ENCODE data around the gene TXNDC11. TPM values are rescaled to one million over a fixed set of nuclear protein-coding genes. Genes with fewer than 3 reads are reported as not detected.

Gene TXNDC11
- total and polyA plus RNA-seq, 2 experiments from 2014 or later, result 24.5 to 25.9 TPM

DNA sequence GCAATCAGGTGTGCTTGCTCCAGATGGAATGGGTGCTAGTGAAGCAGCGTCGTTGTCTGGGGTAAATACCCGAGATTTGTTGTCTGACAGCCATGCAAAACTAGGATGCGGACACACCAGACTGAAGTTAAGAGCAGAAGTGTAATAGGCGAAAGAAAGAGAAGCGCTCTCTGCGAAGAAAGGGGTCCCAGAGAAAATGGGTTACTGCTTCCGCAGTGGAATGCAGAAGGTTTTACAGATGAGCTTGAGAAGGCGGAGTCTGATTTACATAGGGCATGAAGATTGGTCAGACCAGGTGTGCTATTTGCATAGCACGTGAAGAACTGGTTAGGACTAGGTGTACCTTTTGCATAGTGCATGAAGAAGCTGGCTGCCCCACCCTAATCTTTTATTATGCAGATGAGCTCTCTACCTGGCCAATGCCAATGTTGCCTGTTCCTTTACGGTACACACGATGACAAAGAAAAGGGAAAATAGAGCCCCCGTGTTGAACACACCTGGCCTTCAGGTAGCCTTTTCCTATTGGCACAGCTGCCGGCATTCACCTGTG is 106.4 kb downstream of the TXNDC11 start:
- H3K9me3 ChIP-seq (ENCODE audit: low read depth), result no peaks in the 10 kb centered on the region
- no peak for DNase-seq
- no peaks in the 10 kb centered on the region for H3K27me3 ChIP-seq (replicated peaks; ENCODE audit: insufficient read depth)
- no peak overlapping the region for H3K4me2 ChIP-seq (ENCODE audit: unreplicated experiment)
- H3K4me3 ChIP-seq, result no peak overlapping the region
- no peaks in the 10 kb centered on the region for H3K36me3 ChIP-seq (ENCODE audit: low read depth)
- 72% methylated on average over 14 of the region's 14 CpGs for WGBS, 2 experiments (ENCODE audit: low coverage in 1 of 2, low lambda C conversion rate in 2 of 2, missing lambda C conversion rate in 2 of 2)
- no peaks in the 10 kb centered on the region for H4K20me1 ChIP-seq (ENCODE audit: insufficient read depth)
- H3K79me2 ChIP-seq (ENCODE audit: insufficient read depth), result no peaks in the 10 kb centered on the region
- no peak for TF ChIP-seq EZH2phosphoT487 (IDR thresholded peaks at IDR 0.05; ENCODE audit: insufficient read depth, low read depth)
- no peak for TF ChIP-seq EZH2 (IDR thresholded peaks at IDR 0.05; ENCODE audit: insufficient read depth, poor library complexity, severe bottlenecking)
- H2AFZ ChIP-seq, result no peak overlapping the region
- no peak overlapping the region for H3K9ac ChIP-seq
- H3K9me2 ChIP-seq (ENCODE audit: insufficient read depth), result no peaks in the 10 kb centered on the region
- H3F3A ChIP-seq (ENCODE audit: insufficient read depth), result peaks cover 14% of the 10 kb centered on the region
- peaks cover 37% of the 10 kb centered on the region for H3K4me1 ChIP-seq (ENCODE audit: insufficient read depth)
- H3K27ac ChIP-seq, result no peak overlapping the region
- in situ Hi-C loops (cut with MboI), result no loop called here

DNA sequence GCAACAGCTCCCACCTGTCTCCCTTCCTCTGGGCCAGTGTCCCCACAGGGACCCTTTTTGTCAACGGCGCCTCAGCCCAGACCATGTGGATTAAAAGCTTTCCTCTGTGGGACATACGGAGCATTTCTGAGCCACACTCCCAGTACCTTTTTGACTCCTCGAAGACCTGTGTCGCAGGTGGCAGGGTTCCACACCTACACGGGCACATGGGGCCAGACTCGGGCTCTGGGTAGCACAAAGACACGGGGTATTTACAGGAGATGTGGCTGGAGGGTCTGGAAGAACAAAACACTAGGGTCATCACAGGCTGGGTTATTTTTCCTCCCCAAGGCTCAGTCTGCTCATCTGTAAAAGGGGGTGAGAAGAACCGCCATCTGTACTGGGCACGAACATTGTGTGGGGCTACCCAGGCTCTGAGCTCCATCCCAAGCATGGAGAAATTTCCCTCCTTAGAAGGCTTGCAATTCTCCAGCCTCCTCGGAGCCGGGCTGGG is 106.9 kb downstream of the TXNDC11 start:
- Histone ChIP-seq H3K4me1 (ENCODE audit: insufficient read depth) (peaks cover 32% of the 10 kb centered on the region), H3K27me3 (replicated peaks; ENCODE audit: insufficient read depth) (no peaks in the 10 kb centered on the region), H3K4me3 (no peak overlapping the region), H2AFZ (no peak overlapping the region), H3K9ac (no peak overlapping the region), H3K79me2 (ENCODE audit: insufficient read depth) (no peaks in the 10 kb centered on the region), H3K36me3 (ENCODE audit: low read depth) (no peaks in the 10 kb centered on the region), H3K9me3 (ENCODE audit: low read depth) (no peaks in the 10 kb centered on the region), H3F3A (ENCODE audit: insufficient read depth) (peaks cover 8% of the 10 kb centered on the region), H3K27ac (no peak overlapping the region), H3K9me2 (ENCODE audit: insufficient read depth) (no peaks in the 10 kb centered on the region), H3K4me2 (ENCODE audit: unreplicated experiment) (no peak overlapping the region), H4K20me1 (ENCODE audit: insufficient read depth) (no peaks in the 10 kb centered on the region)
- in situ Hi-C loops (cut with MboI), result no loop called here
- TF ChIP-seq EZH2phosphoT487 (IDR thresholded peaks at IDR 0.05; ENCODE audit: insufficient read depth, low read depth), result no peak
- TF ChIP-seq EZH2 (IDR thresholded peaks at IDR 0.05; ENCODE audit: insufficient read depth, poor library complexity, severe bottlenecking), result no peak
- WGBS, 2 experiments (ENCODE audit: low coverage in 1 of 2, low lambda C conversion rate in 2 of 2, missing lambda C conversion rate in 2 of 2), result 94 to 95% methylated on average over 12 of the region's 12 CpGs
- DNase-seq, result no peak

DNA sequence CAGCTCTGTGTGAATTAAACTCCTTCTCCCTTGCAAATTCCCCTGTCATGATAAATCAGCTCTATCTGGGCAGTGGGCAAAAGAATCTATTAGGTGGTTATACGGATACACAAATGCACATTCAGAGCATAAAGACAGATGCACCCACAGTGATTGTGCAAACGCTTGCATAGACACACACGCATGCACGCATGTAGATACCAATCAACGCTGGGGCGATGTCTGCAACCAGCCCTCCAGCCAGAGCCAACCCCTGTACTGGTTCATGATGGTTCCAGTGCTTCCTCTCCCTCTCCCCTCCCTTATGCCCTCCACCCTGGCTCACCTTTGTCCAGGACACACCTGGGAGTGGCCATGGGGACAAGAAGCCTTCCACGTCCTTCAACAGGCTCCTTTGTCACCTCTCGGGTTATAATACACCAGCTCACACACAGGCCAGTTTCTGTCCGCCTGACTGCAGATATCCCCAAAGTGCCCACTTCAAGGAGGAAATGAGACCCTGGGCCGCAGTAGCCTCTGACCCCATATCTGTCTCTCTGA is 107.5 kb downstream of the TXNDC11 start:
- peaks cover 6% of the 10 kb centered on the region for H3F3A ChIP-seq (ENCODE audit: insufficient read depth)
- peaks cover 30% of the 10 kb centered on the region for H3K4me1 ChIP-seq (ENCODE audit: insufficient read depth)
- H2AFZ ChIP-seq, result no peak overlapping the region
- H4K20me1 ChIP-seq (ENCODE audit: insufficient read depth), result no peaks in the 10 kb centered on the region
- H3K36me3 ChIP-seq (ENCODE audit: low read depth), result no peaks in the 10 kb centered on the region
- H3K9me2 ChIP-seq (ENCODE audit: insufficient read depth), result no peaks in the 10 kb centered on the region
- in situ Hi-C loops (cut with MboI), result no loop called here
- no peak overlapping the region for H3K4me3 ChIP-seq
- no peaks in the 10 kb centered on the region for H3K9me3 ChIP-seq (ENCODE audit: low read depth)
- no peaks in the 10 kb centered on the region for H3K27me3 ChIP-seq (replicated peaks; ENCODE audit: insufficient read depth)
- no peaks in the 10 kb centered on the region for H3K79me2 ChIP-seq (ENCODE audit: insufficient read depth)
- no peak overlapping the region for H3K27ac ChIP-seq
- H3K4me2 ChIP-seq (ENCODE audit: unreplicated experiment), result no peak overlapping the region
- no peak for DNase-seq
- 90 to 92% methylated on average over 10 of the region's 10 CpGs for WGBS, 2 experiments (ENCODE audit: low coverage in 1 of 2, low lambda C conversion rate in 2 of 2, missing lambda C conversion rate in 2 of 2)
- TF ChIP-seq EZH2phosphoT487 (IDR thresholded peaks at IDR 0.05; ENCODE audit: insufficient read depth, low read depth), result no peak
- TF ChIP-seq EZH2 (IDR thresholded peaks at IDR 0.05; ENCODE audit: insufficient read depth, poor library complexity, severe bottlenecking), result no peak
- H3K9ac ChIP-seq, result no peak overlapping the region

DNA sequence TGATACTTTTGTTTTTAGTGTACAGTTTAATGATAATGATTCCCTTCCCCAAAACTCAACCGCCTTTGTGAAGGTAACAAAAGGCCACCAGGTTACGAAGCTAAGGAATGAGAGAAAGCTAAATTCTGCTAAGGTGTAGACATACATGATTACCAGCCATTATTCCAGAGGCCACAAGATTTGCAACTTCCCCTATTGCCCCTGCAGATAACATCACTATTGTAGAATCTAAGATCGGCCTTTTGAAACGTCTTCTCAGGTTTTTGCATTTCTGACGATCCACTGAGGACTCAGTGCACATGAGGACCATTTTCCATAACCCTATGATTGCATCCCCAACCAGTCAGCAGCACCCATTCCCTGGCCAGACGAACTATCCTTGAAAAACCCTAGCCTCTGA is 108.3 kb downstream of the TXNDC11 start:
- Histone ChIP-seq H3K9ac (no peak overlapping the region), H3K27ac (no peak overlapping the region), H3K9me2 (ENCODE audit: insufficient read depth) (no peaks in the 10 kb centered on the region), H3K4me1 (ENCODE audit: insufficient read depth) (peaks cover 24% of the 10 kb centered on the region), H2AFZ (no peak overlapping the region), H3K27me3 (replicated peaks; ENCODE audit: insufficient read depth) (no peaks in the 10 kb centered on the region), H3K9me3 (ENCODE audit: low read depth) (no peaks in the 10 kb centered on the region), H3K36me3 (ENCODE audit: low read depth) (no peaks in the 10 kb centered on the region), H3F3A (ENCODE audit: insufficient read depth) (no peaks in the 10 kb centered on the region), H3K4me2 (ENCODE audit: unreplicated experiment) (no peak overlapping the region), H4K20me1 (ENCODE audit: insufficient read depth) (no peaks in the 10 kb centered on the region), H3K4me3 (no peak overlapping the region), H3K79me2 (ENCODE audit: insufficient read depth) (no peaks in the 10 kb centered on the region)
- TF ChIP-seq EZH2phosphoT487 (IDR thresholded peaks at IDR 0.05; ENCODE audit: insufficient read depth, low read depth) (no peak), EZH2 (IDR thresholded peaks at IDR 0.05; ENCODE audit: insufficient read depth, poor library complexity, severe bottlenecking) (no peak)
- DNase-seq, result no peak
- WGBS, 2 experiments (ENCODE audit: low coverage in 1 of 2, low lambda C conversion rate in 2 of 2, missing lambda C conversion rate in 2 of 2), result 96 to 97% methylated on average over 6 of the region's 6 CpGs
- in situ Hi-C loops (cut with MboI), result no loop called here

Data from GM23248 (cell line).